Adrenal gland (tissue), 5 donors: ENCODE results near the gene UBE2M.

Source experiments
- CTCF ChIP-seq, 6 experiments: fragments of 450-650 bp in 4 of 6; fragments of 200-600 bp in 2 of 6; sonication (generic) in 1 of 6; IDR thresholded peaks; 1 replicate in 5 of 6; 2 replicates in 1 of 6; pipeline versions ENCODE4 v1.5.1 to v1.8.0; 2016 to 2021; ENCODE audit warnings: antibody characterized with exemption in 6 of 6, mild to moderate bottlenecking in 2 of 6, moderate library complexity in 1 of 6
- POLR2A ChIP-seq, 2 donors: fragments of 450-650 bp; IDR thresholded peaks; one replicate each; pipeline ENCODE4 v1.6.1; 2017; ENCODE audit warnings: antibody characterized with exemption in 2 of 2, mild to moderate bottlenecking in 2 of 2, moderate library complexity in 1 of 2
- donor health status: DM: no; HTN: no; CAD: no.

- TF ChIP-seq CTCF (IDR thresholded peaks at IDR 0.05) (no peak), POLR2A (IDR thresholded peaks at IDR 0.05) (no peak)
Observed at GRCh38 chr19:58569943-58570670, 11.7 kb upstream of the UBE2M start.
